ENCODE measurements around the gene ALK.

ALK gene

DNA sequence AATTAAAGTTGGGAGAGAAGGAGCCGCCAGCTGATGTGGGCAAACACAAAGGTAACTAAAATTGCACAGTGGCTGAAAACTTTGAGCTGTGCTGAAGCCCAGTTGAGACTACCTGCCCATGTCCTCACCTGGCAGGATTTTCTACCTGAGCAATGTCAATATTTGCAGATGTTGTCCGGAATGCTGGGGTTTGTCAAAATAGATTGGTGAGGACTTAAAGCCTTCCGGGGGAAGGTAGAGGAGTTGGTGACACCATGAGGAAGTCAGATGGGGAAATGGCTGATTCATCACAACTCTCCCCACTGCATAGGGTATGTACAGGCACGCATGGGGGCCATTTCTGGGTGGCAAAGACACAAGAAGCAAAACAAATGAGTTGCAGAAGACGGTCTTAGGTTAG, 114.9 kb downstream of the ALK start:
- Mint-ChIP-seq H3K9me3 (peaks cover 5% of the 10 kb centered on the region), H3K27ac (no peak overlapping the region), H3K4me1 (ENCODE audit: low read depth) (no peaks in the 10 kb centered on the region), H3K36me3 (ENCODE audit: low read depth) (no peaks in the 10 kb centered on the region), H3K4me3 (no peak overlapping the region), H3K27me3 (ENCODE audit: low read depth) (no peaks in the 10 kb centered on the region)

DNA sequence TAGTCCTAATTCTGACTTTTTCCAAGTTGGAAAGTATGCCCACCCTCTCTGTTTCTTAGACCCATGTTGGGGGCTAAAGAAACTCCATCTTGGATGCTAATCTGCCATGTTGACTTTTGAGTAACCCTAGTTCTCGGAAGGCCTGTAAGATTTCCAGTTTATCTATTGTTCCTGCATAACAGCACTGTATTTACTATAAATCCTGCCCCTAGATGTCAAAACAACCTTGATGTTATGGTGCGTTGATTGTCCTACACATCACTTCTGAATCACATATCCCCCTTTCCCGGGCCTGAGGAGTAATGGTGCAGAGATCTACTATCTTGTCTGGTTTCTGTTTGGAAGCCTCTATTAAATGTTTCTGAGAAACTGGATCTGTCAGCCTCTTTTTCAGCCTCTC, 116.7 kb downstream of the ALK start:
- Mint-ChIP-seq H3K4me3 (no peak overlapping the region), H3K4me1 (ENCODE audit: low read depth) (no peaks in the 10 kb centered on the region), H3K9me3 (peaks cover 5% of the 10 kb centered on the region), H3K27ac (no peak overlapping the region), H3K36me3 (ENCODE audit: low read depth) (no peaks in the 10 kb centered on the region), H3K27me3 (ENCODE audit: low read depth) (peaks cover 4% of the 10 kb centered on the region)

DNA sequence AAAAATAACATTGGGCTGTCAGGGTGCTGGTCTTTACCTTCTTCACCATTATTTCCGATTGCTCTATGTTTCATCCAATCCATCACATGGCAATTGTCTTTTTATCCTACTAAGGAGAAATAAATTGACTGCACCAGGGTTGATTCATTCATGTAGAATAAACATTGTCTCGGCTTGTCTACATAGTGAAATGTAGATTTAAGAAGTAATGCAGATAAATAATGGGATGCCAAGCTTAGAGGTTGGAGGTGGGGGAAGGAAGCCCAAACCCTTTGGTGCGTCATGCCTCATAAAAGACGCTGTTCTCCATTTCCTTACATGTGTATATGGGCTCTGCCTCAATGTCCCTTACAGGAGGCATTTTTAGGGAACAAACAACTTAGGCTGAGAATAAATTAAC, 117.8 kb downstream of the ALK start:
- Mint-ChIP-seq H3K27me3 (ENCODE audit: low read depth) (peaks cover 4% of the 10 kb centered on the region), H3K27ac (no peak overlapping the region), H3K4me3 (no peak overlapping the region), H3K9me3 (peaks cover 5% of the 10 kb centered on the region), H3K36me3 (ENCODE audit: low read depth) (no peaks in the 10 kb centered on the region), H3K4me1 (ENCODE audit: low read depth) (no peaks in the 10 kb centered on the region)

DNA sequence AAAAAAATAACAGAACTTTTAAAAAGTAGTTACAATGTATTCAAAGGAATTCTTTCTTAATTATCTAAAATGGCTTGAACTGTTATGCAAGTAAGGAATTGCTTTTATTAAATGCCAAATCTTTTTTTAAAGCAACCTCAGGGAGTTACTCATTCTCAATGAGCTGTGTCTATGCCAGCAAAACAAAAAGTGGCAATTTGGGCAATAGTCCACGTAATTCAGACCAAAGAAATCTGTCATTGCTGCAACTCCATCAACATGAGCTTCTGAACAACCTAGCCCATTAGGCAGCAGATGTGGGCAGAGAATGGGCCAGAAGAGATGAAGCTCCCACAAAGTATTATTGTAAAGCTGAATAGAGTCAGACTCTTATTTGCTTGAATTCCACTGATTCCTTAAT, 118.4 kb downstream of the ALK start:
- Mint-ChIP-seq H3K36me3 (ENCODE audit: low read depth) (no peaks in the 10 kb centered on the region), H3K4me3 (no peak overlapping the region)

DNA sequence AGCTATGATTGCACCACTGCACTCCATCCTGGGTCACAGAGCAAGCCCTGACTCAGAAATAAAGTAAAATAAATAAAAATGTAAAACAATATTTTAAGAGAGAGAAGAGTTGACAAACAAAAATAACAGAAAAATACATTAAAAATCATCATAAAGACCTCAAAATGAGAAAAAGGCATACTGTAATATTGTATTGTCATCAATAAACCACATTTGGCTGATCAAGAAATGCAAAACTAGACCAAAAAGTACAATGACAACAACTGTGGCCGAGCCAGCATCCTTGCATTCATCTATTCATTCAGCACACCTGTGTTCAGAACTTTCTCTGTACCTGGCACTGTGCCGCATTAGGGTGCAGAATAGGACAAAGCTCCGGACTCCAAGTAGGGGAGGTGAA, 121.8 kb downstream of the ALK start:
- H3K4me1 Mint-ChIP-seq (ENCODE audit: low read depth): no peaks in the 10 kb centered on the region
- no peaks in the 10 kb centered on the region for H3K36me3 Mint-ChIP-seq (ENCODE audit: low read depth)
- no peaks in the 10 kb centered on the region for H3K9me3 Mint-ChIP-seq
- H3K27ac Mint-ChIP-seq: no peak overlapping the region
- peaks cover 8% of the 10 kb centered on the region for H3K27me3 Mint-ChIP-seq (ENCODE audit: low read depth)
- H3K4me3 Mint-ChIP-seq: no peak overlapping the region

More for the DNA sequence above, 118.4 kb downstream of the ALK start:
- H3K4me1 Mint-ChIP-seq (ENCODE audit: low read depth): no peaks in the 10 kb centered on the region
- H3K9me3 Mint-ChIP-seq: peaks cover 5% of the 10 kb centered on the region
- peaks cover 4% of the 10 kb centered on the region for H3K27me3 Mint-ChIP-seq (ENCODE audit: low read depth)
- no peak overlapping the region for H3K27ac Mint-ChIP-seq

DNA sequence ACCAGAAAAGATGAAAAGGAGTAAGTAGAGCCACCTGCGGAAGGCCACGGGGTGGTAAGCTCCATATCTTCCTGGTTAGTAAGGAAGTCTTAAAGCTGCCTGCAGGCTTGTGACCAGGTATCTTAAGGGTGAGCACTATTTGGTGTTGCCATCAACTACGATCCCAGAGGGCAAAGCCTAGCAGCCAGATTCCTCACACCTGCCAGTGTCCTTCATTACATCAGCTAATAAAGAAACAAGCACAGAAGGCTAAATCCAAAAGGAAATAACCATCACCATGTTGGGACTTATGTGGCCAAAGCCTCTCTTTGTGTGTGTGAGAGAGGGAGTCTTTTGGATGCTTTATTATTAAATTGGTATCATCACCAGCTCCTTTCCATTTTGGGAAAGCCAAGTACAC, 123.5 kb downstream of the ALK start:
- no peak overlapping the region for H3K27ac Mint-ChIP-seq
- H3K4me3 Mint-ChIP-seq: no peak overlapping the region
- no peaks in the 10 kb centered on the region for H3K9me3 Mint-ChIP-seq
- no peaks in the 10 kb centered on the region for H3K4me1 Mint-ChIP-seq (ENCODE audit: low read depth)
- H3K36me3 Mint-ChIP-seq (ENCODE audit: low read depth): no peaks in the 10 kb centered on the region
- peaks cover 8% of the 10 kb centered on the region for H3K27me3 Mint-ChIP-seq (ENCODE audit: low read depth)

DNA sequence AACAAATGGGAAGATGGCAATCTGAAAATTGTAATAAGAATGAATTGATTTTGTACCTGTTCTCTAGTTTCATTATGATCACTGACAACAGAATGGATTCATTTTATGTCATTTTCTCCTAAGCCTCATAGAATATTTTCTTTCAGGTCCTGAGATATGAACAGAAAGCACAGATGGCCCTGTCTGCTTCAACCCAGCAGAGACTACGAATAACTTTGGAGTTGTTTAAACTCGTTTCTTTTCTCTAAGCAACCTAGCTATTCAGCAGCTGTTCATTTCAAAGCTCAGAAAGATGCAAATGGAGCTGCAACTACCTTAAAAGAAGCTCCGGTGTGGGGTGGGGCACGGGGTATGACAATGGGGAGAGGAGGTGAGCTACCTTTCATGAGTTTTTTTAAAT, 124.9 kb downstream of the ALK start:
- no peaks in the 10 kb centered on the region for H3K36me3 Mint-ChIP-seq (ENCODE audit: low read depth)

DNA sequence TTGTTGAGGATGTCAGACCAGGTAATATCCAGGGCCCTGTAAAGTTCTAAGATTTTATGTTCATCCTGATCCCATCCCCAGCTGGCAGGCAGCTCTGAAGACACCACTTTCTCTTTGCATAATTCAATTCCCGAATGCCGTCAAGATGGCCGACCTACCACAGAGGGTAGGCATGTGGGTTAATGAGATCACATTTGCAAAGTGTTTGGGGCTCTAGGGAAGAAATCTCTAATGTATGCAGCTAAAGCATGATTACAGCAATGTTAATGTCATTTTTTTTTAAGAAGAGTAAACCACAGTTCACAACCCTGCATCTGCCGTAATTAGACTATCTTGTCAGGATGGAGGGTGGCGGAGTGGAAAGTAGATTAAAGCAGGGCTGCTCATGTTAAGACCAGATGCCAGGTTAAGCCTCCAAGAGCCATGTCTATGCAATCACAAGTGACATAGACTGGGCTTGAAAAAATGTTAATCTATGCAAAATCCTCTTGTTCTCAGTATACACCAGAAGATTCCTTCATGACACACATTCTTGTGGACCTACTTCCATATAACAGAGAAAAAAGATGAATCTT, 131.4 kb downstream of the ALK start:
- Mint-ChIP-seq H3K27me3 (ENCODE audit: low read depth) (no peaks in the 10 kb centered on the region), H3K36me3 (ENCODE audit: low read depth) (no peaks in the 10 kb centered on the region), H3K4me3 (no peak overlapping the region), H3K4me1 (ENCODE audit: low read depth) (no peaks in the 10 kb centered on the region), H3K27ac (no peak overlapping the region), H3K9me3 (no peaks in the 10 kb centered on the region)

More for the DNA sequence above, 124.9 kb downstream of the ALK start:
- Mint-ChIP-seq H3K4me1 (ENCODE audit: low read depth) (no peaks in the 10 kb centered on the region), H3K9me3 (no peaks in the 10 kb centered on the region), H3K27me3 (ENCODE audit: low read depth) (peaks cover 8% of the 10 kb centered on the region), H3K27ac (no peak overlapping the region), H3K4me3 (no peak overlapping the region)

DNA sequence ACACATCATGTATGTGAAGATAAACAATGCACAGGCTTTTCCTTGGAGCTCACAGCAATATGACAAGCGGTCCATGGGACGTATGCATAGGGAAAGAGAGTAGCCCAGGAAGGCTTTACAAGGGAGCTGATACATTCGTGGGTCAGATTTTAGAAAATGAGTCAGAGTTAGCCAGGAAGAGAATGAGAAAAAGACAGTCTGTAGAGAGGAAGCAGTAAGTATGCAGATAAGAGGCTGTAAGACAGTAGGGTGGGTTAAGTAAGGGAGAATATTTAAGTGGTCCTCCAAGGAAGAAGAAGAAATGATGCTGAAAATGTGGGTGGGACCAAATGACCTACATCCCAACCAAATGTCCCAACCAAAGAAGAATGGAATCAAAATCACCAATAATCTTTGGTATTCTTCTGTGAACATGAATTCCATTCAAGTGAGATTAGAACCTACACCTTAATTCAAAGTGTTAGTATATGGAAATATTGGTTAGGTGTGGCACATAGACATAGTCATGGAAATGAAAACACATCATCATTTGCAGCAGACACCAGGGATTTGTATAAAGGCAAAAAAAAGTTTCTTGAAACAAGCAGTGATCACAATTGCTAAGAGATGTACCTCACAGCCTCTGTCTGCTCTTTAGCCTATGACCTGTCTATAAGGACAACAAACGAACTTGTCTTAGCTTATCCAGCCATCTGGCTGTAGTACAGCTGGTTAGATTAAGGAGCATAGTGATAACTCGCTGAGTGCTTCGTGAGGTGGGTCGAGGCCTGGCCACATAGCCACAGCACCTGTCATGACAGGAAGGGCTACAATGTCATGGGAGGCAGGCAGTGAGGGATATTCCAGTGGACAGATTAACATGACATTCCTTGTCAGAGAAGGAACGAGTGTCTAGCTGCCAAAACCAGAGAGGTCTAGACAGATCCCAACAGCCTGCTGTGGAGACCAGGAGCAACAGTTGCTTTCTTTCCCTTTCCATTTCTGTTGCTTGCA, 133.6 kb downstream of the ALK start:
- Mint-ChIP-seq H3K4me3 (no peak overlapping the region), H3K36me3 (ENCODE audit: low read depth) (no peaks in the 10 kb centered on the region), H3K4me1 (ENCODE audit: low read depth) (no peaks in the 10 kb centered on the region), H3K27me3 (ENCODE audit: low read depth) (no peaks in the 10 kb centered on the region), H3K27ac (no peak overlapping the region), H3K9me3 (no peaks in the 10 kb centered on the region)

DNA sequence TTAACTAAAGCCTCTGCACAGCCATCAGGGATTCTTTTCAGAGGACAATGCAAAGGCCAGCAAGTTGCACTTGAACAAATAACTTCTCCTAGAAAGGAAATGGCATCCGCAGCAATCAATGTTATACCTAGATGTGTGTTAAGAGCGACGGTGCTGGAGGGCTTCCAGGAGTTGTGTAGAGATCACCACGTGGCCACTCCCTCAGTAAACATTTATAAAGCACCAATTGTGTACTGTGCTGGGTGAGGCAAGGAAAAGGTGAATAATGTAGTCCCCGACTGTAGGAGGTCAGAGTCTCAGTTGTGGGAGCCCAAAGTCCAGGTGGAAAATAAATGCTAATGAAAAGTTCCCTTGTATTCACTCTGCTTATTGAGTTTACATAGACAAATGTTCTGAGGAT, 135.0 kb downstream of the ALK start:
- Mint-ChIP-seq H3K27me3 (ENCODE audit: low read depth) (no peaks in the 10 kb centered on the region), H3K36me3 (ENCODE audit: low read depth) (no peaks in the 10 kb centered on the region), H3K27ac (no peak overlapping the region), H3K9me3 (no peaks in the 10 kb centered on the region), H3K4me1 (ENCODE audit: low read depth) (no peaks in the 10 kb centered on the region), H3K4me3 (no peak overlapping the region)

DNA sequence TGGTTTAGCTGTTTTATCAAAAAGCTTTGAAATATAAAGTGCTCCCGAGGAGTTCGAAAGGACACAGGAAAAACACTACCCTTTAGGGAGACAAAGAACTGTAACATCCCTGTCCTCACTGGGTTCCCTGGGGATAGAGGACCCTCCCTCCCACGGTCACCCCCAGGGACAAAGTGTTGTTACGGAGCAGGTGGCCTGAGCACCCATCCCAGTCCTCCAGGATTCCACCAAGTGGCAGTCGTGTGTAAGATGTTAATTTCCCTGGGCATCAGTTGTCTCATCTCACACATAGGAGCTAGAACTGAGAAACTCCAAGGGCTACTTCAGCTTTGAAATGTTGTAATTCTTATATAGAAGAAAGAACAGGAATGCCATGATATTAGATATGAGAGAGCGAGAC, 137.7 kb downstream of the ALK start:
- no peaks in the 10 kb centered on the region for H3K9me3 Mint-ChIP-seq
- no peaks in the 10 kb centered on the region for H3K36me3 Mint-ChIP-seq (ENCODE audit: low read depth)
- no peaks in the 10 kb centered on the region for H3K27me3 Mint-ChIP-seq (ENCODE audit: low read depth)
- H3K4me3 Mint-ChIP-seq: no peak overlapping the region
- no peak overlapping the region for H3K27ac Mint-ChIP-seq
- H3K4me1 Mint-ChIP-seq (ENCODE audit: low read depth): no peaks in the 10 kb centered on the region

DNA sequence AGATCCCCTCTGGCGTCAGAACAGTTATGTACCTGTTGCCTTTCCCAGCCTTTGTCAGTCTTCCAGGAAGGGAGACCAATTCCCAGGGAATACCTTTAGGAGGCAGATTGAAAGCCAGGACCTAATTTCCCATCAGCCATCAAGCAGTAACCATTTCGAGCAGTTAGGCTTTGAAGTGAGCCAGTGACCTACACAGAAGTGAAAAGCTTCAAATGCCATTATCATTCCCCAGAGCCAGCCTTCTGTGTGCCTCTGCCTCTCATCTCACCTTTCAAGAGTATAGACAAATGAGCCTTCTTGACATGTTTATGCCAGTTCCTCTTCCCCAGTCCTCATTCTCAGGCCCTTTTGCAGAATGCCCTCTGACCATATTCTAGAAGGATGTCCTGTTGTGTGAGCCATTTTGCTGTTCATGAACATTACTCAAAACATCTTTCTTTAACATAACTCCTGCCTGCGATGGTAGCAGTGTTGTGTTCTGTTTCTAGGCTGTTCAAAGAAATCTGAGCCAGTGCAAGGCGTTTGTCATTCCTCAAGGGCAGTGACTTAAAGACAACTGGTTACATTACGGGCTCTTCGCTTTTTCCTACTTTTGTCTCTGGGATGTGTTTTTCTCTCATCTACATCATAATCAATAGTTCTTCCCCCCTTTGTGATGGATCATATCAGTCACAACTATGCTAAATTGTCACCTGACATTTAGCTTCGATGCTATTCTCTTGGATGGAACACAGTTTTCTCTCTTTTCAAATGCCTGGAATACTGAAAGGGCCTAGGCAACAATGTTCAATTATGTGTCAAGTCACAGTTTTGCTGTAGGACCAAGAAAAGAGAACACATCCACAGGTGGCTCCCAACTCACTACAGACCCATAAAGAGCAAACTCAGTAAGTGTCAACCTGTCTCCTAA, 138.6 kb downstream of the ALK start:
- H3K9me3 Mint-ChIP-seq: no peaks in the 10 kb centered on the region
- H3K36me3 Mint-ChIP-seq (ENCODE audit: low read depth): no peaks in the 10 kb centered on the region
- no peaks in the 10 kb centered on the region for H3K27me3 Mint-ChIP-seq (ENCODE audit: low read depth)
- no peak overlapping the region for H3K27ac Mint-ChIP-seq
- no peak overlapping the region for H3K4me3 Mint-ChIP-seq
- no peaks in the 10 kb centered on the region for H3K4me1 Mint-ChIP-seq (ENCODE audit: low read depth)

DNA sequence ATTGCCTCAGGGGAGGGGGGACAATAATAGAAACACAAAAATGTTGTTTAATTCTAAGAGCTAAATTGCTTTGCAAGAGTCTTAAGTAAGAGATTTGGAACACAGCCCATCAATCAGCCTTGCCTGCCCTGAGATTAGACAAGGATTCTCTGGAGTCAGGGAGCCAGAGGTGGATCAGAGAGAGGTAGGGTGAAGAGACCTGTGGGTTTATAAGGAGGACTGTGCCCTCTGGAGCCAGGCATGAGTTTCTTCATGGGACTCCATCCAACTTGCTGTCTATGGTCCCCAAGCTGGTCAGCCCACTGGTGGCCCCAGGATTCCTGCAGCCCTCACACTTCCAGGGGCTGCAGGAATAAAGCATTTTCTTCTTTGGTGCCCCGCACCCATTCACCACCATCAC, 139.3 kb downstream of the ALK start:
- Mint-ChIP-seq H3K9me3 (no peaks in the 10 kb centered on the region), H3K4me1 (ENCODE audit: low read depth) (no peaks in the 10 kb centered on the region), H3K4me3 (no peak overlapping the region)

DNA sequence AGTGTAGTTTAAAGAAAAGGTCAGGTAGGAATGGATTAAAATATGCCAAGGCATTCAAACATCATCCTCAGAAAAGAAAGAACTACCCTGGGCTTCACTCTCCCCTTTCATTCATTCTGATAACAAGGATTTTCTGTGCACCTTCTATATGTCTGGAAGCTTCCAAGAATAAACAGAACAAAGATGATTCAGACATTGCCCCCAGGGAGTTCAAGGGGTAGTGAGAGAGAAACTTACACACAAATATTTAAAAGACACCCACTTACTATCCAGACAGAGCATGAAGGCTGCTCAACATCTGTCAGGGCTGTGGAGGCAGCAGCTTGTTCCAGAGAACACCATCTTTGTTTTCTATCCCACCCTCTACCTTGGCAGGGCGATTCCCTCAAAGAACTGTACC, 140.5 kb downstream of the ALK start:
- H3K27me3 Mint-ChIP-seq (ENCODE audit: low read depth): no peaks in the 10 kb centered on the region
- H3K9me3 Mint-ChIP-seq: no peaks in the 10 kb centered on the region
- H3K4me3 Mint-ChIP-seq: no peak overlapping the region
- H3K4me1 Mint-ChIP-seq (ENCODE audit: low read depth): no peaks in the 10 kb centered on the region
- H3K27ac Mint-ChIP-seq: no peak overlapping the region
- no peaks in the 10 kb centered on the region for H3K36me3 Mint-ChIP-seq (ENCODE audit: low read depth)

More for the DNA sequence above, 139.3 kb downstream of the ALK start:
- H3K27ac Mint-ChIP-seq: no peak overlapping the region
- H3K27me3 Mint-ChIP-seq (ENCODE audit: low read depth): no peaks in the 10 kb centered on the region
- no peaks in the 10 kb centered on the region for H3K36me3 Mint-ChIP-seq (ENCODE audit: low read depth)
